Measurements from ENCODE around the gene PTCH1.

PTCH1 gene

GRCh38 chr9:95434116-95435073 is 82.4 kb downstream of the PTCH1 start:
- peak overlapping the region; percentile 86; the same call in 1 of the 2 replicates for H2AFZ ChIP-seq (ENCODE audit: low read depth, low read length)
- peak overlapping the region; percentile 72 for H3K4me2 ChIP-seq (ENCODE audit: low read length)
- no peak overlapping the region for H3K27ac ChIP-seq (ENCODE audit: low read length)

GRCh38 chr9:95433096-95433819 is 83.5 kb downstream of the PTCH1 start:
- Histone ChIP-seq H3K4me1 (ENCODE audit: low read length) (peaks cover 14% of the 10 kb centered on the region), H3K4me3 (ENCODE audit: low read length) (no peak overlapping the region)

More at GRCh38 chr9:95434116-95435073, 82.4 kb downstream of the PTCH1 start:
- H3K9ac ChIP-seq (ENCODE audit: low read length): no peak overlapping the region
- no peaks in the 10 kb centered on the region for H3K79me2 ChIP-seq (ENCODE audit: low read length)
- no peaks in the 10 kb centered on the region for H3K27me3 ChIP-seq (ENCODE audit: low read depth, low read length)
- H3K36me3 ChIP-seq (replicated peaks; ENCODE audit: low read depth, low read length): no peaks in the 10 kb centered on the region
- H3K4me1 ChIP-seq (ENCODE audit: low read length): peaks cover 14% of the 10 kb centered on the region
- H3K4me3 ChIP-seq (ENCODE audit: low read length): peak overlapping the region; percentile 41
- H3K9me3 ChIP-seq (ENCODE audit: insufficient read depth, low read length): no peaks in the 10 kb centered on the region
- TF ChIP-seq EZH2phosphoT487 (IDR thresholded peaks at IDR 0.05; ENCODE audit: low read depth) (no peak), CTCF (IDR thresholded peaks at IDR 0.05; ENCODE audit: low read depth, low read length) (no peak)
- H4K20me1 ChIP-seq (ENCODE audit: insufficient read depth, low read length): no peaks in the 10 kb centered on the region

GRCh38 chr9:95431286-95431685 is 85.5 kb downstream of the PTCH1 start:
- no peaks in the 10 kb centered on the region for H3K36me3 ChIP-seq (replicated peaks; ENCODE audit: low read depth, low read length)
- no peaks in the 10 kb centered on the region for H3K27me3 ChIP-seq (ENCODE audit: low read depth, low read length)
- H2AFZ ChIP-seq (ENCODE audit: low read depth, low read length): no peak overlapping the region
- H3K27ac ChIP-seq (ENCODE audit: low read length): no peak overlapping the region
- no peaks in the 10 kb centered on the region for H4K20me1 ChIP-seq (ENCODE audit: insufficient read depth, low read length)
- H3K79me2 ChIP-seq (ENCODE audit: low read length): no peaks in the 10 kb centered on the region
- H3K4me3 ChIP-seq (ENCODE audit: low read length): no peak overlapping the region
- H3K4me1 ChIP-seq (ENCODE audit: low read length): peaks cover 20% of the 10 kb centered on the region
- no peak overlapping the region for H3K9ac ChIP-seq (ENCODE audit: low read length)
- H3K4me2 ChIP-seq (ENCODE audit: low read length): no peak overlapping the region
- TF ChIP-seq EZH2phosphoT487 (IDR thresholded peaks at IDR 0.05; ENCODE audit: low read depth): no peak
- TF ChIP-seq CTCF (IDR thresholded peaks at IDR 0.05; ENCODE audit: low read depth, low read length): no peak
- no peaks in the 10 kb centered on the region for H3K9me3 ChIP-seq (ENCODE audit: insufficient read depth, low read length)

More at GRCh38 chr9:95433096-95433819, 83.5 kb downstream of the PTCH1 start:
- Histone ChIP-seq H4K20me1 (ENCODE audit: insufficient read depth, low read length) (no peaks in the 10 kb centered on the region), H3K79me2 (ENCODE audit: low read length) (no peaks in the 10 kb centered on the region), H3K9ac (ENCODE audit: low read length) (no peak overlapping the region), H3K27ac (ENCODE audit: low read length) (no peak overlapping the region), H3K4me2 (ENCODE audit: low read length) (no peak overlapping the region), H3K27me3 (ENCODE audit: low read depth, low read length) (no peaks in the 10 kb centered on the region), H2AFZ (ENCODE audit: low read depth, low read length) (no peak overlapping the region), H3K36me3 (replicated peaks; ENCODE audit: low read depth, low read length) (no peaks in the 10 kb centered on the region), H3K9me3 (ENCODE audit: insufficient read depth, low read length) (no peaks in the 10 kb centered on the region)
- TF ChIP-seq CTCF (IDR thresholded peaks at IDR 0.05; ENCODE audit: low read depth, low read length): no peak
- TF ChIP-seq EZH2phosphoT487 (IDR thresholded peaks at IDR 0.05; ENCODE audit: low read depth): no peak
